GM11168 (cell line): Measurements from ENCODE around the gene DCPS.
"Not testable (repeated sequence)": the region's sequence is repeated elsewhere in the genome, so short reads cannot be mapped to it uniquely, and the experiment has no call there.

Source experiments
- in situ Hi-C: fragments of 300-500 bp; cut with MboI; formaldehyde crosslinking; loops from one replicate; pipeline ENCODE4 v1.12.0; 2022; ENCODE audit warnings: low sequenced_read_pairs; ENCODE audit not compliant: unreplicated experiment

DCPS gene

DNA sequence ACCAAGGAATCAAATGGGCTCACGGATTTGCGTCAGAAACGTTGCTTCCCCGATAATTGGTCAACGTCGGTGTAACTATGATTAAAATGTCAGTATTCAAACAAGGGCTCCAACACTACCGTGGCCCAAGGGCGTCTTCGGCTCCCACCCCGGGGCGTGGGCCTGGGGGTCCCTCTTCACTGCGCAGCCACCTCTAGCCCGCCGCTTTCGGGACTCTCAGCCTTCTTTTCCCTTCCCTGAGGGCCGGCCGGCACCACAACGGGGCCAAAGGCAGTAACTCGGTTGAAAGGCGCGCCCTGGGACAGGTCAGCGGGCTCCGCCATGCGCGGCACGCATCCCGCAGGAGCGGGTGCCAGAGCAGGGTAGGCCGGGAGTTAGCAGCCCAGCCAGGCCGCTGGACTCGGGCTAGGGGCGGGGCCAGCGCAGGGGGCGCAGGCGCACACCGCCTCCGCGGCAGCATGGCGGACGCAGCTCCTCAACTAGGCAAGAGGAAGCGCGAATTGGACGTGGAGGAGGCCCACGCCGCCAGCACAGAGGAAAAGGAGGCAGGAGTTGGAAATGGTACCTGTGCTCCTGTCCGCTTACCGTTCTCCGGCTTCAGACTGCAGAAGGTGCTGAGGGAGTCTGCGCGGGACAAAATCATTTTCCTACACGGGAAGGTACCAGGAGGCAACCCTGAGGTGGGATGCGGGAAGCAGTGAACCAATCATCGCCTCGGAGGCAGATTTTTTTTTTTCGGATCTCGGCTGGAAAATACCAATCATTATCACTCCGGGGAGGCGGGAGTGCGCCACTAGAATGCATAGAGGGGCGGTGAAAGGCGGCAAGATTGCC is at the start of gene DCPS:
Gene DCPS, plus strand, starts transcription at position 438 of the 834 bp plus-strand sequence. Its CDS starts 21 bp downstream, at position 459.
- in situ Hi-C loops, result no loop called here

DNA sequence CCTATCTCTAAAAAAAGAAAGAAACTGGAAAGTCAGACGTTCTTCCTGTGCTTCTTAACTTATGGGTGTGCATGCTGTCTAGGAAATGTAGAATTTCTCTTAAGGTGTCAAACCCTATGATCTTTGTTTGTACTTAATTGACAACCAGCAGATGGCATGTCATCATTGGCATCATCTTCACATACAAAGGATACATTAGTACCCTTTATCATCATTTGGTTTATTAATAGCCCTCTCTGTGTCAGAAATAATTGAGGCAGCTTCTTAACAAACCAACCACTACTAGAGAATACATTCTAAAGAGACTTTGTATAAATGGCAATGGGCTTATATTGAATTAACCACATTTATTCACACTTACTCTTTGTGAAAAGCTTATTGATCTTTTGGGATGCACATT is 49.0 kb upstream of the DCPS start:
- in situ Hi-C loops, result no loop called here

- in situ Hi-C loops, result not testable (repeated sequence)
Observed at GRCh38 chr11:126255507-126255906, 48.4 kb upstream of the DCPS start.

- in situ Hi-C loops, result no loop called here
Observed at GRCh38 chr11:126256216-126256615, 47.6 kb upstream of the DCPS start.

GRCh38 chr11:126257144-126257543 is 46.7 kb upstream of the DCPS start:
- in situ Hi-C loops, result no loop called here

- in situ Hi-C loops, result no loop called here
Observed at GRCh38 chr11:126257764-126258163, 46.1 kb upstream of the DCPS start.

DNA sequence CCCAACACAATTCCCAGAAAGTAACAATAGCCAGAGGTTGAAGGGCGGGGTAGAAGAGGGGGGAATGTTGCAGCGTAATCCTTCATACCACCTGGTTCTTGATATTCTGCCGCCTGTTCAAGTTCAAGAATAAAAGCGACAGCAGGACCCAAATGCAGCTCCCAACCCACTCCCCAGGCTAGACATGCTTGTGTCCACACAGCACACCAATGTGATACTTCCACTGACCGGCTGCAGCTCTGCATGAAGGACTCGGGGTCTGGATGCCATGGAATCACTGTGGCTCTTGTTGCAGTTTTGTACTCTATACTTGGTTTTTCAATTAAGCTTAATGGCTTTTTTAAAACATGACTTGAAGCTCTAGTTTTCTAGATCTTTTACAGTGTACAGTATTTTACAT is 41.6 kb upstream of the DCPS start:
- in situ Hi-C loops, result no loop called here

DNA sequence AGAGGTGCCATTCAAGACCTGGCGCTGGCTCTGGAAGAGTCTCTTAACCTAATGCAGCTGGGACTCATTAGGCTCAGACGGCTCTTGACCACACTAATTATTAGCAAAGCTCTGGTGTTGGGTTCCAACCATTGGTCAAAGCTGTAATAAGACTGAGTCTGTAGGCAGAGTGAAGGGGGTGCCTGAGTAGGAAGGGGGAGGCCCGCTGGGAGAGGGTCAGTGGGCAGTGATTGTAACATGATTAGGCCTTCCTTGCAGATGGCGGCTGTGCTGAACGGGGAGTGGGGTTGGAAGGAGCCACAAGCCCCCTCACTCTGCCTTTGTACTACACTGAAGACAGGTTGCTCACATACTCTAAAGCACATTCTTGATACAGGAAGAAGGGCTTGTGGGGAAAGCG is 40.4 kb upstream of the DCPS start:
- in situ Hi-C loops, result no loop called here

- in situ Hi-C loops, result no loop called here
Observed at GRCh38 chr11:126265811-126266210, 38.0 kb upstream of the DCPS start.

GRCh38 chr11:126267650-126268049 is 36.2 kb upstream of the DCPS start:
- in situ Hi-C loops, result no loop called here

- in situ Hi-C loops, result no loop called here
Observed at GRCh38 chr11:126268361-126268707, 35.5 kb upstream of the DCPS start.

DNA sequence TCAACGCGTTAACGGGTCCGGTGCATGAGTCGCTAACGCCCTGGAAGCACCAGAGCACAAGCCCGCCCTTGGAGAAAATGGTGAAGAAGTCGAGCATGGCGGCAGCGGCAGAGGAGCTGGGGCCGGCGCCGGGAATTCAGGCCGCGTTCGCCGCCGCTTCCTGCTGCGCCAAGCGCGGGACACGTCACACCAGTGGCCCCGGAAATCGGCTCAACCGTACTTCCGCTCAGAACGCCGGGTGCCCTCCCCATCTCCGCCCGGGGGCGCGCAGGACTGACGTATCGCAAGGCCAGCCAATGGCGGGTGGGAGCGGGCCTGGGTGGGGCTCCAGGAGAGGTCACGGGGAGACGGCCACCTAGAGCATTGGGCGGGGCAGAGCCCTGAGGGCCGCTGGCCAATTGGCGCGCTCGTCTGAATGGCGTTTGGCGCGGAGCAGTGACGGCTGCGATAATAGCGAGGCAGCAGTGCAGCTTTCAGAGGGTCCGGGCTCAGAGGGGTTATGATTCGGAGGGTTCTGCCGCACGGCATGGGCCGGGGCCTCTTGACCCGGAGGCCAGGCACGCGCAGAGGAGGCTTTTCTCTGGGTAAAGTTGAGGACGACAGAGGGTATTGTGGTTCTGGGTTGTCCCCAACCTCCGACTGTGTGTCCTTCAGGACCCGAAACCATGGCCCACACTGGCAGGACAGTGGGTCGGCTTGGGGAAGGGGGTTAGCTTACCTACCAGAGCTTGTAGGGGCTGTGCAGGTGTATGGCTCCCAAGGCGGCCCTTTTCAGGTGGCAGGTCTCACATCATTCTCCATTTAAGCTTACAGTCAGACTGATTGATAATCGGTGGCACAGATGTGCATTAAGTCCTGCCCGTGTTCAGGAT is 34.9 kb upstream of the DCPS start, which contains the start of the genes FOXRED1 and SRPRA:
Gene FOXRED1, plus strand, starts transcription at position 447 of the 872 bp plus-strand sequence. Its CDS starts 53 bp downstream, at position 500.
Gene SRPRA, minus strand, starts transcription at position 188 of the 872 bp plus-strand sequence. Its CDS starts 91 bp downstream, at position 97.
- in situ Hi-C loops, result no loop called here

DNA sequence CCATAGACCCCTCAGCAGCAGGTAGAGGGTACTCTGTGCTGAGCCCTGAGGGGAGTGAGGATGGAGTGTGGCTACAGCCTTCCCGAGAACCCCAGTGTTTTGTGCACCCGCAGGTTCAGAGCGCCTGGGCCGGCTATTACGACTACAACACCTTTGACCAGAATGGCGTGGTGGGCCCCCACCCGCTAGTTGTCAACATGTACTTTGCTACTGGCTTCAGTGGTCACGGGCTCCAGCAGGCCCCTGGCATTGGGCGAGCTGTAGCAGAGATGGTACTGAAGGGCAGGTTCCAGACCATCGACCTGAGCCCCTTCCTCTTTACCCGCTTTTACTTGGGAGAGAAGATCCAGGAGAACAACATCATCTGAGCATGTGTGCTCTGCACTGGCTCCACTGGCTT is 26.5 kb upstream of the DCPS start:
- in situ Hi-C loops, result no loop called here

DNA sequence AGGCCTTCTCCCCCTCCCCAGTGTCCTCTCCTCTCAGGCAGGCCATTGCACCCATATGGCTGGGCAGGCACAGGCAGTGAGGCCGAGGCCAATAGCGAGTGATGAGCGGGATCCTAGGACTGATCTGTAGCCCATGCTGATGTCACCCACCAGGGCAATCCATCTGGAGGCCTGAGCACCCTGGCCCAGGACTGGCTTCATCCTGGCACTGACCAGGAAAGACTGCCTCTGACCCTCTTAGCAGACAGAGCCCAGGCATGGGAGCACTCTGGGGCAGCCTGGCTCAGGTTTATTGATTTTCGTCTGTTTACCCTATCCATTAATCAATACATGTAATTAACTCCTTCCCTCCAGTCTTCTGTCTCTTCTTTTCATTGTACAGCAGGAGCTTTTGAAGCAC is 26.1 kb upstream of the DCPS start:
- in situ Hi-C loops, result no loop called here

DNA sequence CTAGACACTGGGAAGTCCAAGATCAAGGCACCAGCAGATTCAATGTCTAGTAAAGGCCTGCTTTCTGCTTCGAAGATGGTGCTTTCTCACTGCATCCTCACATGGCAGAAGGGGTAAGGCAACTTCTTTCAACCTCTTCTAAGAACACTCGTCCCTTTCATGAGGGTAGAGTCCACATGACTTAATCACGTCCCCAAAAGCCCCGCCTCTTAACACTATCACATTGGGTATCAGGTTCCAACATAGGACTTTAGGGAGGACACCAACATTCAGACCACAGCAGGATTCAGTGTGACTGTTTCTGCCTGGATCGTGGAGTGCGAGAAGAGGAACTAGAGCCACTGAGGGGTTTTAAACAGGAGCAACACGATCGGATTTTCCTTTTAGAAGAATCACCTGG is 24.7 kb upstream of the DCPS start:
- in situ Hi-C loops, result no loop called here

- in situ Hi-C loops, result no loop called here
Observed at GRCh38 chr11:126280595-126280994, 23.3 kb upstream of the DCPS start.

GRCh38 chr11:126281245-126281644 is 22.6 kb upstream of the DCPS start:
- in situ Hi-C loops, result no loop called here

DNA sequence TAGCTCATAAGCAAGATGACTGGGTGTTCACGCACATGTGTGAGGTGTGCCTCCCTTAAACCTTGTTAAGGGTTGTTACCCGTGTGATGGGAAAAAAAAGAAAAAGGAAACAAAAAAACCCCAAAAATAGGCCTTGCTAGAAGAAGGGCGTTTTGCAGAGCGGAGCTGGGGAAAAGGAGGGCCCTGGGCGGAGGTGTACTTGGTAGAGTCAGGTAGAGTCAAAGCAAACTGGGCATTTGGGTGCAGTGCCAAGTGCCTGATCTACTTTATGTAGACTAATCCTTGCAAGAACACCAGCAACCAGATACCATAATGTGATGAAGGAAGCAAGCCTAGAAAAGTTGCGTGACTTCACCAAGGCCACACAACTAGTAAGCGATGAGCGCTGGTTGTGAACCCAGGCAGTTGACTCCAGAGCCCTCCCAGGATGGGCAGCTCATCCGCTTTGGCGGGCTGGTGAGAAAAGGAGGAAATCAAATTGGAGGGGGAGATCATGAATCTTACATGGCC is 22.1 kb upstream of the DCPS start:
- in situ Hi-C loops, result no loop called here

- in situ Hi-C loops, result no loop called here
Observed at GRCh38 chr11:126282361-126282735, 21.5 kb upstream of the DCPS start.

- in situ Hi-C loops, result no loop called here
Observed at GRCh38 chr11:126282736-126283591, 20.9 kb upstream of the DCPS start, which contains the start of gene TIRAP. TIRAP (plus strand) TSS chr11:126283093; CDS start chr11:126290895, 7,802 bp downstream.
